HG02973 (cell line): ENCODE results near the gene ZNF396.

Experiments
- ATAC-seq: cut with Tn5 transposase; IDR thresholded peaks from one replicate; pipeline ENCODE4 v1.9.1; 2021; ENCODE audit warnings: moderate library complexity; ENCODE audit not compliant: unreplicated experiment

Gene ZNF396

DNA sequence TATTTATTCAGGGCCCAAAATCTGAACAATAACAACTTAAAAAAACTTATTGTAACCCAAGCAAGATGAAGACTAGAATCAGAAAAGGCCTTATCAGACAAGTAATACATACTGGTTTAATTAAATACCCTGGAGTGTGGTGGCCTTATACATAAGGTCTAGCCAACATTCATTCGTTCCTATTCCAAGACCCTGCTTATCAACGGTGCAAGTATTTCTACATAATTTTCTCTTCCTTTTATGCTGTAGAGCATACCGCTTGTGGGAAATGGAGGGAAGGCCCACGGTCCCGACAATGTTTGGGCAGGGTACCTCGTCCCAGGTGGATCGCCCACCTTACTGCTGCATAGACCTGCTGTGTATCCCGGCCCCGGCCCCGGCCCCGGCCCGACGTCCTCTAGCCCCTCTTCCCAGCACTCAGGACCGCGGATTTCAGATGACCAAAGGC is 33.6 kb downstream of the ZNF396 start:
- ATAC-seq = no peak

DNA sequence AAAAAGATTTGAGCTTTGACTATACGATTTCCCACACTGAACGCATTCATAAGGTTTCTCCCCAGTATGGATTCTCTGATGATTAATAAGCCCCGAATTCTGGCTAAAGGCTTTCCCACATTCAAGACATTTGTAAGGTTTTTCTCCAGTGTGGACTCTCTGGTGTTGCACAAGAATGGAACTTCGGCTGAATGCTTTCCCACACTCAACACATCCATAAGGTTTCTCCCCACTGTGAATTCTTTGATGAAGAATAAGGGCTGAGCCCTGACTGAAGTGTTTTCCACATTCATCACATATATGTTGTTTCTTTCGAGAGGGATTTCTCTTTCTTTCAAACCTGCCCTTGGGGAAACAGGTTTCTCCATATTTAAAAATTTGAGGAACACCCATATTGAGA is 39.9 kb downstream of the ZNF396 start:
- no peak for ATAC-seq

DNA sequence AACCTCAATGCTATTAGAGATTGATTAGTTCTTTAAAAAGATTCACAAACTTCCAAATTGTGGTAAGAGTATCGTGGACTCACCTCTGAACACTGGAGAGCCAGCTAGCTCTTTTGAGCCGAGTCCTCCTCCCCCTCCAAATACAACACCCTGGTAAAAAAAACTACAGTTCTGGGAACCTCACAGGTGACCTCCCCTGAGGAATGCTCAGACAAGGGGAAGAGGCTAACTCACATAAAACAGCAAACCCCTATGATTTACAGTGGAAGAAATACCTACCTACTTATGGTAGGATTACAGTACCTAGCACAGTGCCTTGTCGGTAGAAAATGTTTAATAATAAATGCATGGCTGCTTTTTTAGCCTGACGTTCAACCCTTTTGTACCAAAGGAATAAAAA is 41.3 kb downstream of the ZNF396 start:
- no peak for ATAC-seq

DNA sequence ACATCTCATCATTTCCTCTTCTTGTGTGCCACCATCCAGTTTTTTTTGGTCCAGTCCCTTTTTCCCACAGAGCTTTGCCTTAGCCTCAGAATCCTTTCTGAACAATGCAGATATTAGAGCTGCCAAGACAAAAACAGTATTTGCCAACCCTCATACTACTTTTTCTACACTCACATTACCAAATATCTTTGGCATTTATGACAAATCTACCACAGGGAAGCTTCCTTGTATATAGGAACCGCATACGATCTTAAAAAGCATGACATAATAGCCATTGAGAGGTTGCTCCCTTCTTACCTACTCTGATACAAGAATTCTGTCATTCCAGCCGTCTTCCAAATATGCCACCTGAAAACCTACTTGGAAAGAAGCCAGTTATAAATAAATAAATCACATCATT is 42.3 kb downstream of the ZNF396 start:
- no peak for ATAC-seq

DNA sequence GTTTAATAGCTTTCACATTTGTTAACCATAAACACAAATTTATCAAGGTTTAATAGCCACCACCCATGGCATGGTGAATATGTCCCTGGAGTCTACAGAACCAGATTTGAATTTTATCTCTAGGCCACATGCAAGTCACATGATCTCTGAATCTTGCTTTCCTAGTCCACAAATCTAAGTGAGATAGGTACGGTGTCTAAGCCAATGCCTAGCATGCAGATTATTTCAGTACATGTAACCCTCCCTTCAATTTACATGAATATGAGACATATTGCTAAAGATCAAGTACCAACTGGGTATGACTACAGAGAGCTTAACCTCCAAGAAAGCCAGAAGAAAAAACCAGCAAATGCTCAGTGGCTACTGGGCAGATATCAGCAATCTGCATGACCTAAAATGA is 42.9 kb downstream of the ZNF396 start:
- ATAC-seq = no peak

DNA sequence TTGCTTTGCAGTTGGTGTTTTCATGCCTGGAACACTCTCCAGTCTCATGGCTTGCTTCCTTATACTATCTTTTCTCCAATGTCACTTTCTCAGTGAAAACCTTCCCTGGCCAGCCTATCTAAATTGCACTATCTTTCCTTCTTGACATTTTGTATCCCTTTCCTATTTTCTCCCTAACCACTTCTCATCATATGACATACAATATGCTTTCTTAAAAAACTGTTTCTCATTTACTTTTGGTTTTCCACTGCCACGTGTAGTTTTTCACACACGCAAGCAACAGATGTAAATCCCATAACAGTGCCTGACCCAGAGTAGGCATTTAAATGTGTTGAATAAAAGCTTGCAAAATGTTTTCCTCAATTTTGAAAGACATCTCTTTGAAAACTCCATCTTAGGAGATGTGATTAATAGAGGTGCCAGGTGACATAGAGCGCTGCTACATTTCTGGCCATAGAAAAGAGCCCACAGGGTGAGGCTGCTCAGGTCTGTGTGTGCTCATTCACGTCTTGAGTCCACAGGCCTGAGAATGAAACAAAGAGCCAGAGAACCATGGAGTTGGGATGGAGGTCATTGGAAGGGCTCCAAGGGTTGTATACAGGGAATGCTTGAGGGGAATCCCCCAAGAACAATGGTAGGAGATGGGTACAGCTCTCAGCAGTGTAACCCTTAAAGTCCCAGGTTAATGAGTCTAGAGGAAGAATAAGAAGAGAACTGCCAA is 45.6 kb downstream of the ZNF396 start:
- ATAC-seq = no peak

DNA sequence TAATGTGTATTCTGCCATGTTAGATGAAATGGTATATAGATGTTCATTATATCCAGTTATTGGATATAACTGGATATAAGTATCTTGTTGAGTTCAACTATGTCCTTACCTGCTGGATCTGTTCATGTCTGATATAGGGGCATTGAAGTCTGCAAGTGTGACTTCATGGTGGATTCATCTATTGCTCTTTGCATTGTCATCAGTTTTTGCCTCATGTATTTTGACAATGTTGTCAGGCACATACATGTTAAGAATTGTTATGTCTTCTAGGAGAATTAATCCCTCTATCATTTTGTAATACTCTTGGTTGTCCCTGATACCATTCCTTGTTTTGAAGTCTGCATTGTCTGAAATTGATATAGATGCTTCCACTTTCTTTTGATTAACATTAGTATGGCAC is 48.3 kb downstream of the ZNF396 start:
- ATAC-seq = no peak

DNA sequence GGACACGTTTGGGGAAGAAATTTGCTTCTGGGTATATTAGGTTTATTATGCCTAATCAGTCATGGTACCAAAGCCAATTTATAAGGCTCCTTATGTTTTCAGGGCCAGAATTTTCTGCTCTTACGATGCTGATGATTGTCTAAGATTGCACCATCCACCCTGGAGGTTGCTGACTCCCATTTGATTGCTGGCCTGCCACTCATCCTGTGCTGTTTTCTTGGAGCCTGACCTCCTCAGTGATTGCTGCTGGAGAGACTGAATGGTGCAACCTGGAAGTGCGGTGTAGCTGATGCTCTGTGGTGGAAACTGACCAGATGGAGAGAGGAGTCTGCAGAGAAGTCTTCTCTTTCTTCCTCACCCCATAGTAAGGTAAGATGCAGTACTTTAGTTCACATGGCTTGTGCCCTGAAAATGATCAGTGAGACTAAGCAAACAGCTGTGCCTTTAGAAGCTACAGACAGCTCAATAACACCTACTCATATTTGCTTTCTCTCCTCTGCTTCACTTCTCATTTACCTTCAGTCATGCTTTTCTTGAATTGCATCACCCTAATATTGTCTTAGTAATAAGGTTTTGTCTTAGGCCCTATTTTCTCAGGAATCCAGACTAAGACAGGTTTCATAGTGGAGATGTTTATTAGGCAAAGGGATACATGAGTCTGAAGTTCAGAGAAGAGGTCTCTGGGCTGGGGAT is 50.3 kb downstream of the ZNF396 start:
- ATAC-seq = peak; percentile 54

DNA sequence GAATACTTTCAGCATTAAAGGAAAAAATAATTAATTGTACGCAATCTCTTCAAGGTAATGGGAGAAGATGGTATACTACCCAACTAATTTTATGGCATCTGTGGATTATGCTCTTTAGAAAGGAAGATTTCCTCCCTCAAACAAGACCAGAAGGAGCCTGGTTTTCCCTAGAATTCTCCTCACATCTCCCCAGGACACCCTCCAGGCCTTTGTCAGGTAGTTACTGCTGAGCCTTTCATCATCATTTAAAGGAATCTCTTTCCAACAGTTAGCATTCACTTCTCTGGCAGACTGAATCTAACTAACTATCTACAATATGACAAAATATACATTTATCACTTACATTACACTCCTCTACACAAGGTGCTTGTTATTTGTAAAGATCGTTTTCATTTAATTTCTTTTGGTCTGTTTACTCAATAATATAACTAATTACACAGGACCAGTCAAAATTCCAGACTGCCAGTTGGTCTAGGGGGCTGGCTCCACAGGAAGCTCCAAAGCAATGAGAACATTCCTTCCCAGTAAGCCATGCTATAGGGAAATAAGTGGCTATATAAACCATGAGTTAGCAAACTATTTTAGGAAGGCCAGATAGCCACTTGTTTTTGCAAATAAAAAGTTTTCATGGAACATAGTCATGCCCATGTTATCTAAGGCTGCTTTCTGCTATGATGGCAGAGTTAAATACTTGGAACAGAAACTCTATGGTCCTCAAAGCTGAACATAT is 52.0 kb downstream of the ZNF396 start:
- no peak for ATAC-seq

DNA sequence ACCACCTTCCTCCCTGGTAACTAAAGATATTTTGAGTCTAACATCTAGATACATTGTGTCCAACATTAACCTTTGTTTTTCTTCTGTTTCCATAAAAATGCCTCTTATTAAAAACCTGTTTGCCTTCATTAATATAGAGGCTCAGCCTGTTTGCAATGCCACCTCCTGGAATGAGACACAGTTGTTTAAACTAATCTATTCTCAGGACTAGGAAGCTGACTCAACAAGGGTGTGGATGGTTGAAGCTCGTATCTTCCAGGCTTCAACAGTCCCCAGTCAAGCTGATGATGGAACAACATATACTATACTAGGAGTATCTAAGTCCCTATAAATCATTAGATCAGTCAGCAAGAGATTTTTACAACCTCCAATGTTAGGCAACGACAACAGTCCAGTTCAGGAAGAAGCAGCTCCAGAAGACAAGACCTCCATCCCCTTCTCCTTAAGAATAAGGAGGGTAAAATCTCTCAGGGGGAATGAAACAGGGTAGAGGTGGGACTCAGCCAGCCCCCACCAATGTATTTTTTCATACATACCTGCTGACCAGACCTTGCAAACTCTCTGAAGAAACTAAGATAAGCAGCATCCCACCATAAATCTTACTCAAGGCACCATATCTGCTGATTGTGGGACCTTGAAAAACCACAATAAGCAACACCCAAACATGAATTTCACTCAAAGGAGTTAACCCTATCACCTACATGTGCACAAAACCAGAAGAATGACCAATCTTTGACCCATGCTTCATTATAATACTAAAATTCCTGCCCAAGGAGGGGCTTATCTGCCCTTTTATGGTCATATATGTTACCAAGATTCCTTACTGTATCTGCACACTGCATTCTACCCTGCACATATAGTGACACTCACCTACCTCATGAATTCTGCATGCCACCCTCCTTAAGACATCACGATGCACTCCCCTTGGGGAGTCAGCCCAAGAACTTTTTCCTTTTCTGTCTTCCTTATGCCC is 54.4 kb downstream of the ZNF396 start:
- ATAC-seq = no peak
